GM19025 (cell line): ENCODE data around the gene GTF2A1L.
"Not testable (repeated sequence)": the region's sequence is repeated elsewhere in the genome, so short reads cannot be mapped to it uniquely, and the experiment has no call there.

Source experiments
- ATAC-seq: cut with Tn5 transposase; IDR thresholded peaks from one replicate; pipeline ENCODE4 v1.9.1; 2021; ENCODE audit warnings: mild to moderate bottlenecking, low read depth, moderate library complexity; ENCODE audit not compliant: unreplicated experiment

GTF2A1L gene

DNA sequence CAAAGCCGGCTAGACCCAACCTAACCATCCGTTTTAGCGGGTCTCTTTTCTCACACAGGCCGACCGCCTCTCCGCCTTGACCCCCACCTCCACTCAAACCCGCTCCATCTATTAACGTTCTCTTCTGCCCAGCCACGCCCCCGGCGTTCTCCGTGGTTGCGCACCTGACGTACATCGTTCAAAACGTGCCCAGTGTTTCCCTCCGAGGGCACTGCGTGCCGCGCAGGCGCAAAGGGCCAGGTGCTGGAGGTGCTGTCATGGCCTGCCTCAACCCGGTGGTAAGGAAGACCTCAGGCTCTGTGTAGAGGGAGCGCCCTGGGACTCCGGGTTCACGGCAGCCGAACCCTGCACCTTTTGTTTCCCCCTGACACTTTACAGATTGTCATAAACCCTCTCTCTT lies at the start of gene GTF2A1L:
Gene GTF2A1L, plus strand, starts transcription at position 239 of the 400 bp plus-strand sequence. Its CDS starts 19 bp downstream, at position 258.
- ATAC-seq: no peak

GRCh38 chr2:48568547-48568946 lies 49.1 kb upstream of the GTF2A1L start:
- no peak for ATAC-seq

GRCh38 chr2:48569433-48569832 lies 48.2 kb upstream of the GTF2A1L start:
- ATAC-seq: no peak

DNA sequence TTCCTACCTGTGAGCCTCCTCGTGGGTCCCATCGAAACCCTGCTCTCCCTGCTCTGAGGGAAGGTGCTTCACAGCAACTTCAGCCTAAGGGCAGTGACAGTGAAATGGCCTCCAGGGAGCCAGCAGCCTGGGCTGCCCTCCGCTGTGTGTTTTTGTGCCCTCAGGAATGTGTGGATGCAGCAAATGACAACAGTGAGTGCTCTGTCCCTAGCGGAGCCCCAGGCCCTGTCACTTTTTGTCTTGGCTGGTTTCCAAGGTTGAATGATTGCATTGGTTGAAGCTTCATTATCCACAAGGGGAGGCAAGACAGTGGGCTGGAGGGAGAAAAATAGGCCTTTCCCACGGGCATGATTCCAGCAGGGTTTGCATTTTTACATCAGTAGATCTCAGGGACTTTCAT lies 44.8 kb upstream of the GTF2A1L start:
- no peak for ATAC-seq

- no peak for ATAC-seq
These were observed 43.0 kb upstream of the GTF2A1L start for GRCh38 chr2:48574353-48575287.

- no peak for ATAC-seq
These were observed 39.3 kb upstream of the GTF2A1L start for GRCh38 chr2:48578313-48578712.

GRCh38 chr2:48583961-48584360 lies 33.7 kb upstream of the GTF2A1L start:
- ATAC-seq: no peak

DNA sequence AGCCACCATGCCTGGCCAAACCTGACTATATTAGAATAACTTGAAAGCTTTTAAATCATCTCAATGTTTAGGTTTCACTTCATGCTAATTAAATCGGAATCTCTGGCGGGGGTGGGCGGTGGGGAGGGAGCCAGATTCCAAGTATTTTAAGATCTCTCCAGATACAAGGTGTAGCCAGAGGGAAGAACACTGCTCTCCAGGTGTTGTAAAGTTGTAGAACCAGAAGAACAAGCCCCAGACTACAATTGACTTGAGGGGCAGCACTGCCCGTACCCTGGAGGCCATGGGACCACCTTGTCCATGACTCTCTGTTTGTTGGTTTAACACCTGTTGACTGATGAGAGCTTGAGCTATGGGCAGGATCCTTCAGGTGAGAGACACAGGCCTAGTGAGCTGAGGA lies 33.1 kb upstream of the GTF2A1L start:
- ATAC-seq: no peak

DNA sequence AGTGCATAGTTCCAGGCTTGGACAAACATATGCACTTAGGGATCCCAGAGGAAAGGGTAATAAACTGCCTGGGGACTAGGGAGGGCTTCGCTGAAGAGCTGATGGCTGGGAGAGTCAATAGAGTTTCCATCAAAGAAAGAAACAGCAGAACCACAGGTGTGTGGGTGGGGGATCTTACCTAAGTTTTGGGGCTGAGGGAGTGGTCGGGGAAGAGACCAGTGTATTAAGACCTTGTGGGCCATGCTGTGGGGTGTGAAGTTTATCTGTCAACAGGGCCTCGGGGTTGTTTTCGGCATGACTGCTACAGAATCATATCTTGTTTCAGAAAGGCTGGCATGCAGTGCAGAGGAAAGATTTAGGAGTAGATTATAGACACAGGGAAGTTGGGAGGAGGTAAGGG lies 31.2 kb upstream of the GTF2A1L start:
- ATAC-seq: no peak

DNA sequence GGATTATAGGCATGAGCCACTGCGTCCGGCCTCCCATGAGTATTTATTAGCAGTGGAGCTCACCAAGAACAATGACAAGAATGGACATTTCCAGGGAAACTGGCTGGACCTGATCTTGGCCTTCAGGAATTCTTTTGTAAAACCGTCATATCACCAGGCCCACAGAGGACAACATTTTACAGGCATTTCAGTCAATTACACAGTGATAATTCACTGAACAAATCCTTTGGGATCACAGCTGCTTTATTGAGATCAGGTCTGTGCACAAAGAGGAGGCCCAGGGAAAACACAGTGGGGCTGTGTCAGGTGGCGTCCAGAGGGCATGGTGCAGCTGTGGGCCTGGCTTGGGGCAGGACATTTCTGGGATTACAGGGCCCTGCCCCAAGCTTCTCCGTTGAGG lies 30.1 kb upstream of the GTF2A1L start:
- no peak for ATAC-seq

DNA sequence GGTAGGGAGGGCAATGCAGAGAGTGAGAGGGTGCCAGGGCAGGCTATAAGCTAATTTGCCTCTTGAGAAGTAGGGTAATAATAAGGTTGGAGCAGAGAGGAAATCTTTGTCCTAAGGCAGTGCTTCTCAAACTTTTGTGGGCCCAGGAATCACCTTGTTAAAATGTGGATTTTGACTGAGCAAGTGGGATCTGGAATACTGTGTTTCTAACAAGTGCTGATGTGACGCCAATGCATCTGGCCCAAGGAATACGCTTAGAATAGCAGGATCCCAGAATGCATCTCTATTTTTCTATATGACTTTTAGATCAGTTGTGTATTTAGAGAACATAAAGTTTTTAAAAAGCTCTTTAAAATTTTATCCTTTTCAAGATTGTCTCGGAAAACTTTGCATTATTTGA lies 29.7 kb upstream of the GTF2A1L start:
- ATAC-seq: no peak

GRCh38 chr2:48588745-48589144 lies 28.9 kb upstream of the GTF2A1L start:
- ATAC-seq: no peak

GRCh38 chr2:48589170-48589767 lies 28.4 kb upstream of the GTF2A1L start:
- ATAC-seq: no peak

GRCh38 chr2:48590017-48590416 lies 27.6 kb upstream of the GTF2A1L start:
- no peak for ATAC-seq

GRCh38 chr2:48592067-48592466 lies 25.6 kb upstream of the GTF2A1L start:
- no peak for ATAC-seq

DNA sequence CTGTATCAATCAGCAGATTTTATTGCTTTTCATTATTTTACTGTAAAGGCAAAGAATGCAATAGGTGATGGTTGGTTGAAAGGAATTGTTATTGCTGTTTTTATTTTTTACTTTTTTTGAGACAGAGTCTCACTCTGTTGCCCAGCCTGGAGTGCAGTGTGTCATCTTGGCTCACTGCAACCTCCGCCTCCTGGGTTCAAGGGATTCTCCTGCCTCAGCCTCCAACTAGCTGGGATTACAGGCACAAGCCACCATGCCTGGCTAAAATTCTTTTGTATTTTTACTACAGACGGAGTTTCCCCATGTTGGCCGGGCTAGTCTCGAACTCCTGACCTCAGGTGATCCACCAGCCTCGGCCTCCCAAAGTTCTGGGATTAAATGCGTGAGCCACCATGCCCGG lies 20.9 kb upstream of the GTF2A1L start:
- not testable (repeated sequence) for ATAC-seq

DNA sequence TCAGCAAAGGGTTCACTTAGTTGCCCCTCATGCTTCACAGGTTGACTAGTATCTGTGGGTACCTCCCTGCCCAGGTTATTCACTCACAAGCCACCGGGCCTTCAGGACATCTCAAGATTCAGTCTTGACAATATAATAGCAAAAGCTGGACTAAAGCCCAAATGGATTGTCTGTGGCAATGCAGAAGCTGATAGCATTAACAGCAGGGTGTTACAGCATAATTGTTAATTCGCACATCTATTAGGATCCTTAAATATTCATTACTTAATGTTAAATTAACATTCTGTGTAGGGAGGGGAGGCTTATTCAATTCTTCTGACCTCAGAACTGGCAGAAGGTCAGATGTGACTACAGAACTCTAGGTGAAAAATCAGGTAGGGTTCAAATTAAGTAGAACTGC lies 20.2 kb upstream of the GTF2A1L start:
- ATAC-seq: no peak

DNA sequence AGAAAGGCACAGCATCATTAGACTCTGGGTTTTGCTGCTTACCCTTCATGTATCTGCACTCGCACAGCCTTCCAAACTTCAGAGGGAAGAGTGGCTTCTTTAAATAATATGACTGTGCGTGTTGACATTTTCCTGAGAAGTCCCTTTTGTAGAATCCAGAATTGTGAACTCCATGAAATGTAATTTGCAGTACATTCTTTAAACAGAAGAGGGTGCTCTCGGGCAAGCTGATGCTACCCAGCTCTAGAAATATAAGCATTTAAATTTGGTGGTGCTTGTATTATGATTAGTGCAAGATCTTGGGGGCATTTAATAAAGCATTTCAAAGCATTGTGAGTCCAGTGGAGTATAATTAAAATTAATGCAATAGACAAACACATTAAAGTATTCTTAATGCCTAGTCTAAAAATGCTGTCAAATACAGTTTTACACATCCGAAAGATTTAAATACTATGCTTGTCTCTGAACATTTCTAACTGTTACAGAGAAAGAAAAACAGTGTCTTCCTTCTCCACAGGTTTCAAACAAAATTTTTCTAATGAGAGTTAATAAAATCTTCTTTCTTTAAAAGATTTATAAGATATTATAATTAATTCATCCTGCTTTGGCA lies 17.3 kb upstream of the GTF2A1L start:
- no peak for ATAC-seq

DNA sequence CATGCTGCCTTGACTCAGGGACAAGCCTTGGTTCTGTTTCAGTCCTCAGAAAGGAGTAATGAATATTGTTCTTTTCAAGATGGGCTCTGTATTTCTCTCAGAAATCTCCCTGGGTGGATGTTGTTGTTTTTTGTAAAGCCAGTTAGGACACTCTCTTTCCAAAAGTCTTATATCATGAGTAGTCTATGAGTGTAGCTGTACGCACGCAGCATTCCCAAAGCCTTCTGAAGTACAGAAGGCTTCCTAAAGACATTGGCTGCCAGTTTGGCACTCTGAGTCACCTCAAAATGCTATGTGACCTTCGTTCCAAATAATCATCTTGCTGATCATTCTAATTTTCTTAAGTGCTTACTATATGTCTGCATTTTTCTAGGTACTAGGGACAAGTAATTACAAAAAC lies 16.7 kb upstream of the GTF2A1L start:
- no peak for ATAC-seq

- ATAC-seq: no peak
These were observed 16.3 kb upstream of the GTF2A1L start for GRCh38 chr2:48601349-48601748.

DNA sequence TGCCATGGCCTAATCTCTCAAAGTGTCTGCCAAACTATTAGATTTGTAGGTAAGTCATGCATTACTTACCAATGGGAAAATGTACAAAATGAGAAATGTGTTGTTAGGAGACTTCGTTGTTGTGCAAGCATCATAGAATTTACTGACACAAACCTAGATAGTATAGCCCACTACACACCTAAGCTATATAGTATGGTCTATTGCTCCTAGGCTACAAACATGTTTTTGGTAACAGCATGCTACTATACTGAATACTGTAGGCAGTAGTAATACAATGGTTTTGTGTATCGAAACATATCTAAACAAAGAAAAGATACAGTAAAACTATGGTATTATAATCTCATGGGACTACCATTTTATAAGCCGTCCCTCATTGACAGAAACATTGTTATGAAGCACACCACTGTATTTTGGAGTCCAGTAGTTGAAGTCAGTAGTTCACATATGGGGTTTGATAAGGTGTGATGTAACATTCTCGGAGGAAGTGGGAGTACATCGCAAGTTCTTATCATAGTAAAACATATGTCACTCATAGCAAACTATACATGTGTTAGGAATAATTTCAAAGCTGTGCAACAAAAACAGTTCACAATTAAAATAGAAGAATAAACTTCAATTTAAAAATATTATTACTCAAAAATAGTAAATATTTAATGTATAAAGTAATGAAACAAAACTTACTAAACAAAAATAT lies 12.0 kb upstream of the GTF2A1L start:
- no peak for ATAC-seq
